HG03066 (cell line): ENCODE data around the gene CHMP1A.

Source experiments
- ATAC-seq: cut with Tn5 transposase; IDR thresholded peaks from one replicate; pipeline ENCODE4 v1.9.1; 2021; ENCODE audit warnings: low read depth; ENCODE audit not compliant: unreplicated experiment

The CHMP1A gene

DNA sequence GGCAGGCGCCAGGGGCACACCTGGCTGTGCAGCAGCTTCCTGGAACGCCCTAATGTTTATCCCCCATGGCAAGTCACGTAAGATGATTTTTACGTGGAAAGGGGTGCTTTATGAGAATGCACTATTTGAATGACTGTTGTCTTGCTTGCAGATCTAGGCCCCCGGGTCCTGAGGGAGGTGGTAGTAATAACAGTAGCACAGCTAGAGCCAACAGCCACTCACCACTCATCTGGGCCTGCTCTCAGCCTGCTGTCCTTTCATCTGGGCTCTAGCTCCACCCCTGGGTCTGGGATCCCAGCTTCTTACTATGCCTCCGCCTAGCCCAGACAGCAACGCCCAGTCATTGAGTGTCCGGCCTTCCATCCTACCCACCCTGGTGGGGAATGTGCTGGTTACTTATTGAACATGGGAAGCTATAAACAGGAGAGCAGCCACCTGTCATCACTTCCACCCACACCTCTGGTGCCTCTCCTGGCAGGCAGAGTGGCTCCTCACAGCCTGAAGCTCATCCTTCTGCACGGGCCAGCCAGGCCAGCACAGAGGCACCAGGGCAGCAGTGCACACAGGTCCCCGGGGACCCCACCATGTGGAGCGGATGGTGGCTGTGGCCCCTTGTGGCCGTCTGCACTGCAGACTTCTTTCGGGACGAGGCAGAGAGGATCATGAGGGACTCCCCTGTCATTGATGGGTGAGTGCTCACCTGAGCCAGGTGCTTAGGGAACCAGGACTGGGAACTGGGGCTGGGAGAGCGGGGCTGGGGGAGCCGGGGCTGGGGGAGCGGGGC, 27.5 kb downstream of the CHMP1A start:
- no peak for ATAC-seq

DNA sequence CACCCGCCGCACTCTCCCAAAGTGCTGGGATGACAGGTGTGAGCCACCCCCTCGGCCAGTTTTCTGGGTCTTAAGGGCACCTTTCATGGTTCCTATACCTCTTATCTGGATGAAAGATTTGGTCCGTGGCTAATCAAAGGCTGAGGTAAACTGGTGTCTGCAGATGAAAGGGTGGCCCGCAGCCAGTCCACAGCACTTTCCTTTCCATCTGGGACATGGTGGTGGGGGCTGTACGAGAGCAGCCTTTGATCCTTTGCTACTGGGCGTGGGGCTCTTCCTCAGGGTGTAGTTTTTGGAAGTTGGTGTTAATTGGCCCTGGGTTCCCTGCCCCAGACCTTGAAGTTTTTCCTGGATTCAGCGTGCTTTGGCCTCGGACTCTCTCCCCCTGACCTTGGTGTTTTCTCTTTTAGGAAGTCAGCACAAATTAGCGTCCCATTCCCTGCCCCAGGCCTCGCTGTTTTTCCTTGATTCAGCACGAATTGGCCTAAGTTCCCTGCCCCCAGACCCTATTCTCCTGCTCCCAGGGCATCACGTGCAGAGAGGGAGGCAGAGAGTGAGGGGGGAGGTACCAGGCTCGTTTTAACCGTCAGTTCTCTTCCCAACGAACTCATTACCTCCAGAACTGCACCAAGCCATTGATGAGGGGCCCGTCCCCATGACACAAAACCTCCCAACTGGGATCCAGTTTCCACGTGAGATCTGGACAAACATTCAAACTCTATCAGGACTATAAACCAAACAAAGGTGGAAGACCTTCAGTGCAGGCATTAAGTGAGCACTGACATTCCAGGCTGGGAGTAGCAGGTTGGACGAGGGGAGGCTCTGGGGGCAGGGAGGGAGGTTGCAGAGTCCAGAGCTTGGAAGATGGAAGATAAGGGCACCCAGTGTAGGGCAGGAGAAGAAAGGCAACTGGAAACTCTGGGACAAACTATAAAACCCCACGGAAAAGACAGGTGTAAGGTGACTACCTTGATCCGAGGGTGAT, 32.4 kb downstream of the CHMP1A start:
- ATAC-seq, result no peak

GRCh38 chr16:89623511-89624261, 33.8 kb downstream of the CHMP1A start:
- ATAC-seq, result no peak

DNA sequence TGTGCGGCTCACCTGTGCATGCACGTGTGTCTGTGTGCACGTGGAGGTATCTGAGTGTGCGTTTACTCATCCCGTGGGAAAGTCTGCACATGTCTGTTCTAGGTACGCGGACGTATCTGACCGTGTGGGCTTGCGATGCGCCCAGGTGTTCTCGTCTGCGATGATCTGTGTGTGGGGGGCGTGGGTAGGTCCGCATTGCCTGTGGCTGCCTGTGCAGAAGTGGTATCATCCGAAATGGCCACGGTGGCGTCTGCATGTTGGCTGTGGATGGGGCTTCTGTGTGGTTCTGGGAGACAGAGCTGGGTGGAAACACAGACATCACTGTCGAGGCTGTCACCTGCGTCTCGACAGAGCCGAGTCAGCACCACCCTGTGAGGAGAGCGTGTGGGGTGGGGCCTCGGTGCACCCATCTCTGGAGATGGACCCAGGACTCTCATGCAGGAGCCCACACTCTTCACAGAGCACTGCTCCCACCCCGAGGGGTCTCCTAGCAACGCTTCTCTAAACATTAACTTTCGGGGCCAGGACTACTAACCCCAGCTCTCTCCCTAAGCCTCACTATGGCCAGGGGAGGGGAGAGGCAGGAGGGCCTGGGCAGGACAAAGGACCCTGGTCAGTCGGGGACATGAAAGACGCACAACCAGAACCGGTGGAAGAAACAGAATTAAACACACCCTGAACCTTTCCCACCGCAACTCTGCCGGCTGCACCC, 35.7 kb downstream of the CHMP1A start:
- no peak for ATAC-seq

DNA sequence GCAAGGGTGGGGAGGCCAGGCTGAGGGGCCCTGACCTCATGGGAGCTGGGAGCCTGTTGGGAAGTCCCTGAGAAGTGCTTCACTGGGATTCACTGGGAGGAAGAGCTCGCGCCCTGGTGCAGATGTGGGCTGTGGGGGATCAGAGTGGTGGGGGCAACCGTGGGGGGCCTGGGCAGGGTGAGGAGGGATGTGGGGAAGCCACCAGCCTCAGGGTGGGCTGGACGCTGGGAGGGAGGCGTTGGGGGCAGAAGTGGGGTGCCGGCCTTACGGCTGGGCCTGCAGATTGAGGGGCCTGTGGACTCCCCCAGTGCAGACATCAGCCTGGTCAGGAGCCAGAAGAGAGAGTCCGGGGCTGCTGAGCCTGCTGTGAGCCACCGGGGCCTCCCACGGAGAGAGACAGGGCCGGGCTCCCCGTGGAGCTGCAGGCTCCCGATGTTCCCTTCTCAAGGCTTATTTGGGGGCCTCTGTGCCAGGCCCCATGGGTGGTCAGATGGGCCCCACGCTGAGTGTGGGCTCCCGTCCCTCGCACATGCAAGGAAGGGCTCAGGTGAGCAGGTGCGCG, 36.3 kb downstream of the CHMP1A start:
- no peak for ATAC-seq

GRCh38 chr16:89620406-89620841, 37.1 kb downstream of the CHMP1A start:
- ATAC-seq, result no peak

DNA sequence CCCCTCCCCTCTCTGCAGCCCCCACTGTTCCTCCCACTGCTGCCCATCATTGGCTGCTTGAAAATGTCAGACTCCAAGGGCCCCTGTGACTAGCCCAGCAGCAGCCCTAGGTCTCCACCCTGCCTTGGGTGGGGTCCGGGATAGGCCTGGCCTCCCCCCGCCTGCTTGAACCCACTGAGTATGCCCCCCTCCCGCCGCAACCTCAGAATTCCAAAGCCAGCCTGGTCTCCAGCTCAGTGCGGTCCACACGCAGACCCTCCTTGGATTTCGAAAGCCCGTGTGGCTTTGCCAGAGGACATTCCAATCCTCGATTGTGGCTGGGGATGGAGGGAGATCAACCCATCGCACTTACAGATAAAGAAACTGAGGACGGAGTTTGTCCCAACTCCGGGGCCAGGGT, 37.7 kb downstream of the CHMP1A start:
- ATAC-seq, result no peak

DNA sequence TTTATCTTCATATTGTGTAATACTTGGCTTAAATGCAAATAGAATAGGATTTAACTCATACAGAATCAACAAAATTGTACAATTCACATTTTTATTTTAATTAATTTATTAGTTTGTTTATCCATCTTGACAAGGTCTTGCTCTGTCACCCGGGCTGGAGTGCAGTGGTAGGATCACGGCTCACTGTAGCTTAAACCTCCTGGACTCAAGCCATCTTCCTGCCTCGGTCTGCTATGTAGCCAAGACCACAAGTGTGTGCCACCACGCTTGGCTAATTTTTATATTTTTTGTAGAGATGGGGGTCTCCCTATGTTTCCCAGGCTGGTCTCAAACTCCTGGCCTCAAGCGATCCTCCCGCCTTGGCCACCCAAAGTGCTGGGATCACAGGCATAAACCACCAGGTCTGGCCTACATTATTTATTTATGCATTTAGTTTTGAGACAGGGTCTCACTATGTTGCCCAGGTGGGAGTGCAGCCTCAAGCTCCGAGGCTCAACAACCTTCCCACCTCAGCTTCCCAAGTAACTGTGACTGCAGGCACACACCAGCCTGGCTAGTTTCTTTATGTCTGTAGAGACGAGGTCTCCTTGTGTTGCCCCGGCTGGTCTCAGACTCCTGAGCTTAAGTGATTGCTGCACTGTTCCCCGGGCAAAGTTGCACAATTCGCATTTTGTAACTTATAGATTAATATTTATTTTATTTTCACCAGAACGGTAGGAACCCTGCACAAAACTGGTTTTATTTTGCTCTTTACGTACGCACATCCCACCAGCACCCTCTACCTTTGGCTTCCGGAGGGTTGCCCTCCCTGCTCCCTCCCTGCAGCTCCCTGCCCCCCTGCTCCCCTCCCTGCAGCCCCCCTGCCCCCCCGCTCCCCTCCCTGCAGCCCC, 39.2 kb downstream of the CHMP1A start:
- ATAC-seq, result no peak

GRCh38 chr16:89617036-89617435, 40.5 kb downstream of the CHMP1A start:
- ATAC-seq, result no peak

DNA sequence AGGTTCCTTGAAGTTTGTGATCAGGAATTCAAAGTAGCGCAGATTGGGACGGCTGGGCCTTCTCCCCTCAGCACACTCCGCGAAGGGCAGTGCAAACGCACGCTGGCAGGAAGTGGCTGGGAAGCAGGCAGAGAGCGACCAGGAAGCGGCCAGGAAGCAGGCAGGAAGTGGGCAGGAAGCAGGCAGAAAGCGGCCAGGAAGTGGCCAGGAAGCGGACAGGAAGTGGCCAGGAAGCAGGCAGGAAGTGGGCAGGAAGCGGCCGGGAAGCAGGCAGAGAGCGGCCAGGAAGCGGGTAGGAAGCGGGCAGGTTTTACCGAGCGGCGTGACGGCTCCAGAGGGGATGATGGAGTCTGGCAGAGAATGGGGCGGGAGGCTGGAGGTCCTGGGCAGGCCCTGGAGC, 40.9 kb downstream of the CHMP1A start:
- no peak for ATAC-seq

DNA sequence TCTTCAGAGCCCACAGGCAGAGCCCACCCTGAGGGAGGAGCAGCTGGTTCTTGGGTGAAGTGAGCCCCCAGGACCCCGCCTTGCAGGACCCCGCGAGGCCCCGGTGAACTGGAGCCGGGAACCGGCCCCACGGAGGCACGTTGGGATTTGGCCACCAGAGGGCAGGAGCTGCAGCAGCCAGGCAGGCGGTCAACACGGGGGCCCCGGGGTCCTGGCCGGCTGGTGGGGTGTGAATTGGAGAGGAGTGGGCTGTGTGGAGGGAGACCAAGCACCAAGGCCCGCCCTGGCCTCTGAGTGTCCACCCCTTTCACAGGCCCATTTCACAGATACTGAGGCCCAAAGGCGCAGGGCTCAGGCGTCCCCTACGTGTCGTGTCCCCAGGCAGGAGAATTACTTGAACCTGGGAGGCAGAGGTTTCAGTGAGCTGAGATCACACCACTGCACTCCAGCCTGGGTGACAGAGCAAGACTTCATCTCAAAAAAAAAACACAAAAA, 41.9 kb downstream of the CHMP1A start:
- no peak for ATAC-seq

DNA sequence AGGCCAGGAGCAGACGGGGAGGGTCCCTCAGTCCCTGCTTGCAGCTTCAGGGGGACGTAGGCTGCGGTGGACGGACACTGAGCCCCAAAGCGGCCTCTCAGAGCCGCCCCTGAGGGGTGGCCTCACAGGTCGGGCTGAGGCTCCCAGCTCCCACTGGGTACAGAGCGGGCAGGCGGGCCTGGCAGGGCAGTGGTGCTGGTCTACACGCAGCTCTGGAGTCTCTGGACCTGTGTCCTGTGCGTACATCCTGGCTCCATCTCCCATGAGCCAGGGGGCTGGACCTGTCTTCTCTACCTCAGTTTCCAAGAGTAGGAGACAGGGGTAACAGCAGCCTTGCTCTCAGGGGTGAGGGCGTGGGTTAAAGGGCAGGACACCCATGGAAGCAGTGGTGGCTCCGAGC, 42.3 kb downstream of the CHMP1A start:
- ATAC-seq, result no peak

DNA sequence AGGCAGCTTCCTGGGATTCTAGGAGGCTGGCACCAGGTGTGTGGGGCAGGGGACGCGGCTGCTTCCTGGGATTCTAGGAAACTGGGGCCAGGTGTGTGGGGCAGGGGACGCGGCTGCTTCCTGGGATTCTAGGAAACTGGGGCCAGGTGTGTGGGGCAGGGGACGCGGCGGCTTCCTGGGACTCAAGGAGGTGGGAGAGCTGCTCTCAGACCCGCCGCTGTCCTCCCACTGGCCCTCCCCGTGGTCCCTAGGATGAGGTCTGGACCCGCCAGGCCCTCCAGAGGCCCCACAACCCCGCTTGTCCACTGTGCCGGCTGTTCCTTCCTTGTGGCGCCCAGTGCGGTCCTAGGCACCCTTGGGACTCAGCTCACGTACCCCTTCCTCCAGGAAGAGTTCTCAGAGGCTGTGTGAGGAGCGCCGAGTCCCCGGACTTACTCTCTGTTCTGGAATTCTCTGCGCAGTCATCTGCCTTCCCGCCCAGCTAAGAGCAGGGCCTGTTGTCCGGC, 43.5 kb downstream of the CHMP1A start:
- ATAC-seq, result no peak

DNA sequence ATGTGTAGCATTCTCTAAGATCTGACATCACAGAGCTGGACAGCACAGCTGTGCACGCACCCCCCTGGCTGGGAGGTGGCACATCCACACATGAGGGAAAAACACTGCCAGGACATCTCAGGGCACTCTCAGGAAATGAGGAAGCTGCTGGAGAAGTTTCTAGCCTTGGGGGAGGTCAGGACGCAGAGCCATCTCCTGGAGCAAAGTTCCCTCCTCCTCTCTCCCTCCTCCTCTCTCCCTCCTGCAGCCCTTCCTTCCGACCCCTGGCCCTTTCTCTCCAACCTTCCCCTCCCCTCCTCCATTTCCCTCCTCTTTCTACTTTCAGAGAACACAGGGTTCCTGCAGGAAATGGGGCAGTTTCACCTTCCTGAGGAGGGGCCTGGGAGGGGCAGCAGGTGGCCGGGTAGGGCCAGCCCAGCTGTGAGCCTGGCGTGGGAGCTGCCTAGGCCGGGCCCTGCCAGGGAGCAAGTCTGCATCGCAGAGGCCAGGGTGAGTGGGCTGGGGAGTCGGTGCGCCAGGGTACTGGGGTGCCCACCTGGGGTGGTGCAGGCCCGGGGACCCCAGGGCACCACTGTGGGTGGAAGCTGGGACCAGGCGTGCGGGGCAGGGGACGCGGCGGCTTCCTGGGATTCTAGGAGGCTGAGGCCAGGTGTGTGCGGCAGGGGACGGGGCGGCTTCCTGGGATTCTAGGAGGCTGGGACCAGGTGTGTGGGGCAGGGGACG, 44.1 kb downstream of the CHMP1A start, which contains the start of gene DPEP1:
TSS of gene DPEP1 (plus strand) at position 412 of the 723 bp plus-strand sequence. CDS start 16,769 bp downstream, outside the sequence.
- ATAC-seq, result no peak

- ATAC-seq, result no peak
Observed at GRCh38 chr16:89612415-89613166, 44.9 kb downstream of the CHMP1A start.

GRCh38 chr16:89610108-89610453, 47.4 kb downstream of the CHMP1A start:
- ATAC-seq, result no peak
